ENCODE measurements around the gene OSBPL6. TPM values are rescaled to one million over a fixed set of nuclear protein-coding genes. Genes with fewer than 3 reads are reported as not detected.

Gene OSBPL6
- total RNA-seq, 1 donor, result 5.2 TPM

GRCh38 chr2:178452334-178452733 is 258.0 kb downstream of the OSBPL6 start:
- TF ChIP-seq, protein P1, sequence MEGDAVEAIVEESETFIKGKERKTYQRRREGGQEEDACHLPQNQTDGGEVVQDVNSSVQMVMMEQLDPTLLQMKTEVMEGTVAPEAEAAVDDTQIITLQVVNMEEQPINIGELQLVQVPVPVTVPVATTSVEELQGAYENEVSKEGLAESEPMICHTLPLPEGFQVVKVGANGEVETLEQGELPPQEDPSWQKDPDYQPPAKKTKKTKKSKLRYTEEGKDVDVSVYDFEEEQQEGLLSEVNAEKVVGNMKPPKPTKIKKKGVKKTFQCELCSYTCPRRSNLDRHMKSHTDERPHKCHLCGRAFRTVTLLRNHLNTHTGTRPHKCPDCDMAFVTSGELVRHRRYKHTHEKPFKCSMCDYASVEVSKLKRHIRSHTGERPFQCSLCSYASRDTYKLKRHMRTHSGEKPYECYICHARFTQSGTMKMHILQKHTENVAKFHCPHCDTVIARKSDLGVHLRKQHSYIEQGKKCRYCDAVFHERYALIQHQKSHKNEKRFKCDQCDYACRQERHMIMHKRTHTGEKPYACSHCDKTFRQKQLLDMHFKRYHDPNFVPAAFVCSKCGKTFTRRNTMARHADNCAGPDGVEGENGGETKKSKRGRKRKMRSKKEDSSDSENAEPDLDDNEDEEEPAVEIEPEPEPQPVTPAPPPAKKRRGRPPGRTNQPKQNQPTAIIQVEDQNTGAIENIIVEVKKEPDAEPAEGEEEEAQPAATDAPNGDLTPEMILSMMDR (IDR thresholded peaks at IDR 0.05; ENCODE audit: insufficient read depth, low read length), result no peak
- no peak overlapping the region for H3K4me3 ChIP-seq (ENCODE audit: low read depth, low read length)
- DNase-seq (ENCODE audit: low read depth), result no peak

Other genes with a start within 250 kb of the OSBPL6 start
- not detected in 2 replicates for gene PDE11A, start 121.7 kb upstream of the OSBPL6 start, total RNA-seq (ENCODE audit: low replicate concordance)
- gene RBM45, start 82.1 kb upstream of the OSBPL6 start, total RNA-seq (ENCODE audit: low replicate concordance), result 19.5 and 27.1 TPM in 2 replicates

Measured in fibroblast of the aortic adventitia (primary cell).